WTC11 (cell line): ENCODE data around the gene RAI14.

ENCODE experiments used
- CBFB ChIP-seq: sonication (generic); formaldehyde crosslinking; IDR thresholded peaks from 2 replicates; pipeline ENCODE4 v1.8.1; 2022; ENCODE audit warnings: mild to moderate bottlenecking, low read depth, missing genetic modification reagents
- ZNF138 ChIP-seq: sonication (generic); formaldehyde crosslinking; conservative IDR thresholded peaks from 2 replicates; pipeline ENCODE4 v1.8.1; 2022; ENCODE audit warnings: mild to moderate bottlenecking, moderate library complexity, missing genetic modification reagents
- ZNF423 ChIP-seq: fragments of 250-450 bp; sonication (Bioruptor Pico); IDR thresholded peaks from 2 replicates; pipeline ENCODE4 v2.1.2; 2022; ENCODE audit warnings: mild to moderate bottlenecking, moderate library complexity
- TF ChIP-seq, protein P1 (sequence below): fragments of 200-600 bp; IDR thresholded peaks from 2 replicates; pipeline ENCODE4 v1.8.0; 2022; ENCODE audit warnings: antibody characterized with exemption
- TF ChIP-seq, protein P2 (sequence below): sonication (generic); formaldehyde crosslinking; IDR thresholded peaks from 2 replicates; pipeline ENCODE4 v1.8.1; 2022; ENCODE audit warnings: mild to moderate bottlenecking, missing genetic modification reagents, moderate library complexity, borderline replicate concordance

DNA sequence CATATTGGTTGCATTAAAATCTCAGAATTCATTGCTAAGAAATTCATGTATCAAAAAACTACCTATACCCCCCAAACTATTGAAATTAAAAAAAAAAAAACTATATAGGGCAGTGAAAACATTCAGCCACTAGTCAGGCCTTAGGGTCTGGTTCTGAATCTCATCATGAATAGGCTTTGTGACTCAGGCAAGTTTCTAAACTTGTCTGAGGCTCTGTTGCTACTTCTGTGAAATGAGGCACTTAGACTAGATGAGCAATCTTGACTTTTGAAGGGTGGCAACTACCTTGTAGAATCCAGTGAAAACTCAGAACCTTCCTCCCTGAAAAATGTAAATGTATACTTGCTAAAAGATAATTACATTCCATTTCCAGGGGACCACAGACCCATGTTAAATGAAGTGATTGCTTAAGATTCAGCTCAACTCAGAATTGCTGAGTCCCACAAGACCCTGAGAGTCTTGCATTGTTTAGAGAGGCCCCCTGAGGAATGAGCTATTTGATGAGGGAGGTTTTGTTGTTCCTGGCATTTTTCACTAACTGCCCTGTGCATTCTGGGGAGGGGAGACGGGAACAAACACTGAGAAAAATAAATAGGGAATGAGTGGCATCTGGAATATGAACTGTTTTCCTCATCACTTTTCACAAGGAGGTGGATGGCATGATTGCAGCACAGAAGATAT, 29.5 kb downstream of the RAI14 start:
- no peak for TF ChIP-seq ZNF138 (CRISPR knock-in tag)
- TF ChIP-seq, protein P1, sequence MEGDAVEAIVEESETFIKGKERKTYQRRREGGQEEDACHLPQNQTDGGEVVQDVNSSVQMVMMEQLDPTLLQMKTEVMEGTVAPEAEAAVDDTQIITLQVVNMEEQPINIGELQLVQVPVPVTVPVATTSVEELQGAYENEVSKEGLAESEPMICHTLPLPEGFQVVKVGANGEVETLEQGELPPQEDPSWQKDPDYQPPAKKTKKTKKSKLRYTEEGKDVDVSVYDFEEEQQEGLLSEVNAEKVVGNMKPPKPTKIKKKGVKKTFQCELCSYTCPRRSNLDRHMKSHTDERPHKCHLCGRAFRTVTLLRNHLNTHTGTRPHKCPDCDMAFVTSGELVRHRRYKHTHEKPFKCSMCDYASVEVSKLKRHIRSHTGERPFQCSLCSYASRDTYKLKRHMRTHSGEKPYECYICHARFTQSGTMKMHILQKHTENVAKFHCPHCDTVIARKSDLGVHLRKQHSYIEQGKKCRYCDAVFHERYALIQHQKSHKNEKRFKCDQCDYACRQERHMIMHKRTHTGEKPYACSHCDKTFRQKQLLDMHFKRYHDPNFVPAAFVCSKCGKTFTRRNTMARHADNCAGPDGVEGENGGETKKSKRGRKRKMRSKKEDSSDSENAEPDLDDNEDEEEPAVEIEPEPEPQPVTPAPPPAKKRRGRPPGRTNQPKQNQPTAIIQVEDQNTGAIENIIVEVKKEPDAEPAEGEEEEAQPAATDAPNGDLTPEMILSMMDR = no peak
- no peak for TF ChIP-seq CBFB (CRISPR knock-in tag)
- TF ChIP-seq ZNF423 (CRISPR knock-in tag) = no peak
- TF ChIP-seq, protein P2, sequence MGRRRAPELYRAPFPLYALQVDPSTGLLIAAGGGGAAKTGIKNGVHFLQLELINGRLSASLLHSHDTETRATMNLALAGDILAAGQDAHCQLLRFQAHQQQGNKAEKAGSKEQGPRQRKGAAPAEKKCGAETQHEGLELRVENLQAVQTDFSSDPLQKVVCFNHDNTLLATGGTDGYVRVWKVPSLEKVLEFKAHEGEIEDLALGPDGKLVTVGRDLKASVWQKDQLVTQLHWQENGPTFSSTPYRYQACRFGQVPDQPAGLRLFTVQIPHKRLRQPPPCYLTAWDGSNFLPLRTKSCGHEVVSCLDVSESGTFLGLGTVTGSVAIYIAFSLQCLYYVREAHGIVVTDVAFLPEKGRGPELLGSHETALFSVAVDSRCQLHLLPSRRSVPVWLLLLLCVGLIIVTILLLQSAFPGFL (CRISPR knock-in tag) = no peak
